ENCODE data around the gene SAP30L. TPM values are rescaled to one million over a fixed set of nuclear protein-coding genes. Genes with fewer than 3 reads are reported as not detected.
A peak's percentile ranks its signal among the peaks of the same experiment; 100 is the strongest.

The SAP30L gene
- total and polyA plus RNA-seq, 4 donors: 26.7 to 43.4 (median 34.7) TPM

GRCh38 chr5:154498994-154499393 is 53.2 kb downstream of the SAP30L start:
- H3K4me1 ChIP-seq (ENCODE audit: control insufficient read depth in 1 of 2, insufficient read depth in 2 of 2, low read length in 2 of 2): no peaks in the 10 kb centered on the region
- no peak overlapping the region for H3K27ac ChIP-seq (ENCODE audit: low read depth in 1 of 2, low read length in 2 of 2)
- no peaks in the 10 kb centered on the region for H3K9me3 ChIP-seq (ENCODE audit: control insufficient read depth, low read length)
- intact Hi-C loops (cut with DNase I): no loop called here
- no peaks in the 10 kb centered on the region for H3K36me3 ChIP-seq (ENCODE audit: control insufficient read depth in 1 of 2, insufficient read depth in 2 of 2, low read length in 1 of 2)
- ATAC-seq (ENCODE audit: low FRiP score) (no peak), DNase-seq (no peak)
- H3K4me3 ChIP-seq (ENCODE audit: low read length in 2 of 2): no peak overlapping the region
- 94 to 98% methylated on average over 2 of the region's 2 CpGs for WGBS, 2 donors
- H3K27me3 ChIP-seq (ENCODE audit: control insufficient read depth in 1 of 2, insufficient read depth in 2 of 2, low read length in 1 of 2): no peaks in the 10 kb centered on the region

- intact Hi-C loops (cut with DNase I): no loop called here
- Histone ChIP-seq H3K36me3 (ENCODE audit: control insufficient read depth in 1 of 2, insufficient read depth in 2 of 2, low read length in 1 of 2) (no peaks in the 10 kb centered on the region), H3K27ac (ENCODE audit: low read depth in 1 of 2, low read length in 2 of 2) (no peak overlapping the region), H3K4me3 (ENCODE audit: low read length in 2 of 2) (no peak overlapping the region), H3K4me1 (ENCODE audit: control insufficient read depth in 1 of 2, insufficient read depth in 2 of 2, low read length in 2 of 2) (no peaks in the 10 kb centered on the region), H3K9me3 (ENCODE audit: control insufficient read depth, low read length) (no peaks in the 10 kb centered on the region), H3K27me3 (ENCODE audit: control insufficient read depth in 1 of 2, insufficient read depth in 2 of 2, low read length in 1 of 2) (no peaks in the 10 kb centered on the region)
- 55 to 66% methylated on average over 2 of the region's 2 CpGs for WGBS, 2 donors
- DNase-seq: no peak
- no peak for ATAC-seq (ENCODE audit: low FRiP score)
Observed at GRCh38 chr5:154501566-154501965, 55.8 kb downstream of the SAP30L start.

- intact Hi-C loops (cut with DNase I): no loop called here
- no peaks in the 10 kb centered on the region for H3K4me1 ChIP-seq (ENCODE audit: control insufficient read depth in 1 of 2, insufficient read depth in 2 of 2, low read length in 2 of 2)
- H3K27ac ChIP-seq (ENCODE audit: low read depth in 1 of 2, low read length in 2 of 2): no peak overlapping the region
- H3K36me3 ChIP-seq (ENCODE audit: control insufficient read depth in 1 of 2, insufficient read depth in 2 of 2, low read length in 1 of 2): no peaks in the 10 kb centered on the region
- H3K27me3 ChIP-seq (ENCODE audit: control insufficient read depth in 1 of 2, insufficient read depth in 2 of 2, low read length in 1 of 2): no peaks in the 10 kb centered on the region
- DNase-seq: no peak
- no peak for ATAC-seq (ENCODE audit: low FRiP score)
- H3K9me3 ChIP-seq (ENCODE audit: control insufficient read depth, low read length): no peaks in the 10 kb centered on the region
- H3K4me3 ChIP-seq (ENCODE audit: low read length in 2 of 2): no peak overlapping the region
- 92 to 96% methylated on average over 1 of the region's 1 CpG for WGBS, 2 donors
Observed at GRCh38 chr5:154502180-154502579, 56.4 kb downstream of the SAP30L start.

- ATAC-seq (ENCODE audit: low FRiP score): no peak
- no peak for DNase-seq
- Histone ChIP-seq H3K4me1 (ENCODE audit: control insufficient read depth in 1 of 2, insufficient read depth in 2 of 2, low read length in 2 of 2) (no peaks in the 10 kb centered on the region), H3K27ac (ENCODE audit: low read depth in 1 of 2, low read length in 2 of 2) (no peak overlapping the region), H3K4me3 (ENCODE audit: low read length in 2 of 2) (no peak overlapping the region), H3K27me3 (ENCODE audit: control insufficient read depth in 1 of 2, insufficient read depth in 2 of 2, low read length in 1 of 2) (peaks cover 0 to 2% of the 10 kb centered on the region in 2 donors), H3K9me3 (ENCODE audit: control insufficient read depth, low read length) (peaks cover 5% of the 10 kb centered on the region), H3K36me3 (ENCODE audit: control insufficient read depth in 1 of 2, insufficient read depth in 2 of 2, low read length in 1 of 2) (no peaks in the 10 kb centered on the region)
- intact Hi-C loops (cut with DNase I): no loop called here
- 96 to 97% methylated on average over 2 of the region's 2 CpGs for WGBS, 2 donors
Observed at GRCh38 chr5:154503698-154504039, 57.9 kb downstream of the SAP30L start.

- 70 to 71% methylated on average over 9 to 10 of the region's 10 CpGs for WGBS, 2 donors
- no peak for DNase-seq
- Histone ChIP-seq H3K9me3 (ENCODE audit: control insufficient read depth, low read length) (peaks cover 5% of the 10 kb centered on the region), H3K27ac (ENCODE audit: low read depth in 1 of 2, low read length in 2 of 2) (no peak overlapping the region), H3K27me3 (ENCODE audit: control insufficient read depth in 1 of 2, insufficient read depth in 2 of 2, low read length in 1 of 2) (peaks cover 0 to 2% of the 10 kb centered on the region in 2 donors), H3K36me3 (ENCODE audit: control insufficient read depth in 1 of 2, insufficient read depth in 2 of 2, low read length in 1 of 2) (no peaks in the 10 kb centered on the region), H3K4me1 (ENCODE audit: control insufficient read depth in 1 of 2, insufficient read depth in 2 of 2, low read length in 2 of 2) (no peaks in the 10 kb centered on the region), H3K4me3 (ENCODE audit: low read length in 2 of 2) (no peak overlapping the region)
- peak; percentile 11 for ATAC-seq (ENCODE audit: low FRiP score)
- intact Hi-C loops (cut with DNase I): no loop called here
Observed at GRCh38 chr5:154505567-154505966, 59.8 kb downstream of the SAP30L start.

- DNase-seq: no peak
- 87 to 88% methylated on average over 8 of the region's 8 CpGs for WGBS, 2 donors
- Histone ChIP-seq H3K4me3 (ENCODE audit: low read length in 2 of 2) (no peak overlapping the region), H3K27me3 (ENCODE audit: control insufficient read depth in 1 of 2, insufficient read depth in 2 of 2, low read length in 1 of 2) (peaks cover 0 to 2% of the 10 kb centered on the region in 2 donors), H3K27ac (ENCODE audit: low read depth in 1 of 2, low read length in 2 of 2) (no peak overlapping the region), H3K36me3 (ENCODE audit: control insufficient read depth in 1 of 2, insufficient read depth in 2 of 2, low read length in 1 of 2) (no peaks in the 10 kb centered on the region), H3K9me3 (ENCODE audit: control insufficient read depth, low read length) (peaks cover 5% of the 10 kb centered on the region), H3K4me1 (ENCODE audit: control insufficient read depth in 1 of 2, insufficient read depth in 2 of 2, low read length in 2 of 2) (no peaks in the 10 kb centered on the region)
- ATAC-seq (ENCODE audit: low FRiP score): no peak
- intact Hi-C loops (cut with DNase I): no loop called here
Observed at GRCh38 chr5:154506049-154506715, 60.4 kb downstream of the SAP30L start.

GRCh38 chr5:154506716-154507080 is 60.9 kb downstream of the SAP30L start:
- Histone ChIP-seq H3K36me3 (ENCODE audit: control insufficient read depth in 1 of 2, insufficient read depth in 2 of 2, low read length in 1 of 2) (no peaks in the 10 kb centered on the region), H3K4me1 (ENCODE audit: control insufficient read depth in 1 of 2, insufficient read depth in 2 of 2, low read length in 2 of 2) (no peaks in the 10 kb centered on the region), H3K27me3 (ENCODE audit: control insufficient read depth in 1 of 2, insufficient read depth in 2 of 2, low read length in 1 of 2) (peaks cover 0 to 2% of the 10 kb centered on the region in 2 donors), H3K27ac (ENCODE audit: low read depth in 1 of 2, low read length in 2 of 2) (no peak overlapping the region), H3K9me3 (ENCODE audit: control insufficient read depth, low read length) (peaks cover 5% of the 10 kb centered on the region), H3K4me3 (ENCODE audit: low read length in 2 of 2) (no peak overlapping the region)
- no peak for ATAC-seq (ENCODE audit: low FRiP score)
- 88 to 91% methylated on average over 11 of the region's 11 CpGs for WGBS, 2 donors
- no peak for DNase-seq
- intact Hi-C loops (cut with DNase I): no loop called here

- intact Hi-C loops (cut with DNase I): no loop called here
- DNase-seq (no peak), ATAC-seq (ENCODE audit: low FRiP score) (no peak)
- Histone ChIP-seq H3K36me3 (ENCODE audit: control insufficient read depth in 1 of 2, insufficient read depth in 2 of 2, low read length in 1 of 2) (no peaks in the 10 kb centered on the region), H3K4me1 (ENCODE audit: control insufficient read depth in 1 of 2, insufficient read depth in 2 of 2, low read length in 2 of 2) (no peaks in the 10 kb centered on the region), H3K27ac (ENCODE audit: low read depth in 1 of 2, low read length in 2 of 2) (no peak overlapping the region), H3K4me3 (ENCODE audit: low read length in 2 of 2) (no peak overlapping the region), H3K9me3 (ENCODE audit: control insufficient read depth, low read length) (peaks cover 5% of the 10 kb centered on the region), H3K27me3 (ENCODE audit: control insufficient read depth in 1 of 2, insufficient read depth in 2 of 2, low read length in 1 of 2) (peaks cover 0 to 2% of the 10 kb centered on the region in 2 donors)
- WGBS, 2 donors: 95 to 96% methylated on average over 2 of the region's 2 CpGs
Observed at GRCh38 chr5:154508114-154508513, 62.3 kb downstream of the SAP30L start.

GRCh38 chr5:154509784-154510555 is 64.2 kb downstream of the SAP30L start:
- intact Hi-C loops (cut with DNase I): no loop called here
- ATAC-seq (ENCODE audit: low FRiP score): no peak
- H3K27me3 ChIP-seq (ENCODE audit: control insufficient read depth in 1 of 2, insufficient read depth in 2 of 2, low read length in 1 of 2): peaks cover 0 to 2% of the 10 kb centered on the region in 2 donors
- no peak overlapping the region for H3K4me3 ChIP-seq (ENCODE audit: low read length in 2 of 2)
- DNase-seq: no peak
- no peaks in the 10 kb centered on the region for H3K36me3 ChIP-seq (ENCODE audit: control insufficient read depth in 1 of 2, insufficient read depth in 2 of 2, low read length in 1 of 2)
- no peak overlapping the region for H3K27ac ChIP-seq (ENCODE audit: low read depth in 1 of 2, low read length in 2 of 2)
- WGBS, 2 donors: 66 to 71% methylated on average over 5 of the region's 5 CpGs
- H3K4me1 ChIP-seq (ENCODE audit: control insufficient read depth in 1 of 2, insufficient read depth in 2 of 2, low read length in 2 of 2): no peaks in the 10 kb centered on the region
- peaks cover 5% of the 10 kb centered on the region for H3K9me3 ChIP-seq (ENCODE audit: control insufficient read depth, low read length)

All from aorta (tissue), 5 donors.